Smooth muscle cell (in vitro differentiated cells): ENCODE results near the gene CYBC1. TPM values are rescaled to one million over a fixed set of nuclear protein-coding genes. Genes with fewer than 3 reads are reported as not detected.

Source experiments
- DNase-seq: peaks from one replicate; lab custom pipeline; 2025; ENCODE audit not compliant: unreplicated experiment; lab: John Stamatoyannopoulos, UW
- H2AFZ ChIP-seq: fragments of 200-600 bp; sonication (generic); 2 replicates; pipeline ENCODE4 v1.6.0; 2016; ENCODE audit warnings: antibody characterized with exemption, low read depth, mild to moderate bottlenecking
- H3F3A ChIP-seq: fragments of 200-600 bp; sonication (generic); 2 replicates; pipeline ENCODE4 v1.6.0; 2017; ENCODE audit warnings: antibody characterized with exemption, low read depth
- H3K27ac ChIP-seq: fragments of 200-600 bp; sonication (generic); 2 replicates; pipeline ENCODE4 v1.5.1; 2016; ENCODE audit warnings: low read depth, mild to moderate bottlenecking
- H3K27me3 ChIP-seq: fragments of 200-600 bp; sonication (generic); 2 replicates; pipeline ENCODE4 v1.6.1; 2016; ENCODE audit warnings: low read depth, mild to moderate bottlenecking
- H3K36me3 ChIP-seq: fragments of 200-600 bp; sonication (generic); 2 replicates; pipeline ENCODE4 v1.5.1; 2016; ENCODE audit warnings: low read depth
- H3K4me1 ChIP-seq: fragments of 200-600 bp; sonication (generic); 2 replicates; pipeline ENCODE4 v1.5.1; 2016; ENCODE audit warnings: low read depth
- H3K4me2 ChIP-seq: fragments of 200-600 bp; sonication (generic); 2 replicates; pipeline ENCODE4 v1.6.0; 2016; ENCODE audit warnings: mild to moderate bottlenecking
- H3K4me3 ChIP-seq: fragments of 200-600 bp; sonication (generic); 2 replicates; pipeline ENCODE4 v1.5.1; 2016; ENCODE audit warnings: mild to moderate bottlenecking
- H3K79me2 ChIP-seq: fragments of 200-600 bp; sonication (generic); 2 replicates; pipeline ENCODE4 v1.6.0; 2016; ENCODE audit warnings: low read depth, mild to moderate bottlenecking
- H3K9ac ChIP-seq: fragments of 200-600 bp; sonication (generic); 2 replicates; pipeline ENCODE4 v1.6.0; 2016; ENCODE audit warnings: low read depth
- H3K9me3 ChIP-seq: fragments of 200-600 bp; sonication (generic); replicated peaks from 2 replicates; pipeline ENCODE4 v1.5.1; 2016; ENCODE audit warnings: low read depth
- H4K20me1 ChIP-seq: fragments of 200-600 bp; sonication (generic); 2 replicates; pipeline ENCODE4 v1.6.0; 2016; ENCODE audit warnings: low read depth
- WGBS: methylation state at CpG from one replicate; pipeline ENCODE4 v1.1.7; 2016; ENCODE audit warnings: low lambda C conversion rate; 5-methylcytosine and 5-hydroxymethylcytosine counted together
- polyA plus RNA-seq: library from polyadenylated mRNA; unstranded; fragments of >200 nt; fragmentation: Nextera tagmentation; extraction: Ambion mirVana; gene quantifications from 2 replicates; pipeline ENCODE4 v1.2.1, GENCODE V29; 2016
- total RNA-seq: library from RNA; depleted of rRNA; stranded (reverse); fragments of >200 nt; gene quantifications from 2 replicates; pipeline ENCODE4 v1.2.3, GENCODE V29; 2014
- TF ChIP-seq, protein P1 (sequence below): fragments of 200-600 bp; sonication (generic); IDR thresholded peaks from 2 replicates; pipeline ENCODE4 v1.5.1; 2017; ENCODE audit warnings: borderline replicate concordance, mild to moderate bottlenecking, antibody characterized with exemption; ENCODE audit not compliant: insufficient read depth, poor library complexity, severe bottlenecking

CYBC1 gene
- total and polyA plus RNA-seq, 2 experiments from 2014 or later: 23.3 to 65.8 TPM

DNA sequence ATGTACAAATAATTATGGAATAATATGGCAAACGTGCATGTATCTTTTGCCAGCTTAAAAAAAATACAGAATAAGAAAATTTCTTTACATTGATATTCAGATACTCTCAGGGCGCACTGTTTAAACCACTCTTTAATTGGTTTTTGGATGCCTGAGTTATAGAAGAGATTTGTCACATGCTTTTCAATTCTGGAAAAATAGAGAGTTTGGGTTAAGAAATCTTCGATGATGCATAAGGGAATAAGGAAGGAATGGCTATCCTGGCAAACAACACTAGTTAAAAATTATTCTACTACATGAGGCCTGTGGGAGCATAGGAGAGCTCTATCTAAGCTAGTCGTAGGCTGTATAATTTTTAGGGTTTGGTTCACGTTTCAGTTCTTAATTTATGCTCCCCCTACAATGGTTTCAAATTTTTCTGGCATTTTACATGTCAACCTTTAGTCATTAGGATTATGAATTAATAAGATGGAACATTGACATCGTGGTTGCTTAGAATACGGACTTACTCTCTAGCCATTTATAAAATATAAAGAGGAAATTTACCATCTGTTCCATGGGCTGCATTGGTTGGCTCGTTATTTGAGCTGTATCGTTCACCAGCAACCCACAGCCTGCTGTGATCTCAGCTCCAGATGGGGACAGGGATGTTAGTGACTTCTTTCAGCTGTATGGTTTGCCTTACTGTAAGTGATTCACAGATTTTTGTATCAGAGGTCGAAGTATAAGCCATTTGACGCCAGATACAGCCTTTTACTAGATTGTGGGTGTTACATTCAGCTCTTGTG lies 23.9 kb upstream of the CYBC1 start:
- no peak for DNase-seq
- Histone ChIP-seq H3F3A (no peaks in the 10 kb centered on the region), H3K79me2 (no peaks in the 10 kb centered on the region), H3K27me3 (no peaks in the 10 kb centered on the region), H3K36me3 (peaks cover 8% of the 10 kb centered on the region), H3K9ac (no peak overlapping the region), H3K4me3 (no peak overlapping the region), H3K9me3 (no peaks in the 10 kb centered on the region), H3K4me2 (no peak overlapping the region), H2AFZ (no peak overlapping the region), H3K4me1 (no peaks in the 10 kb centered on the region), H4K20me1 (peaks cover 30% of the 10 kb centered on the region), H3K27ac (no peak overlapping the region)
- TF ChIP-seq, protein P1, sequence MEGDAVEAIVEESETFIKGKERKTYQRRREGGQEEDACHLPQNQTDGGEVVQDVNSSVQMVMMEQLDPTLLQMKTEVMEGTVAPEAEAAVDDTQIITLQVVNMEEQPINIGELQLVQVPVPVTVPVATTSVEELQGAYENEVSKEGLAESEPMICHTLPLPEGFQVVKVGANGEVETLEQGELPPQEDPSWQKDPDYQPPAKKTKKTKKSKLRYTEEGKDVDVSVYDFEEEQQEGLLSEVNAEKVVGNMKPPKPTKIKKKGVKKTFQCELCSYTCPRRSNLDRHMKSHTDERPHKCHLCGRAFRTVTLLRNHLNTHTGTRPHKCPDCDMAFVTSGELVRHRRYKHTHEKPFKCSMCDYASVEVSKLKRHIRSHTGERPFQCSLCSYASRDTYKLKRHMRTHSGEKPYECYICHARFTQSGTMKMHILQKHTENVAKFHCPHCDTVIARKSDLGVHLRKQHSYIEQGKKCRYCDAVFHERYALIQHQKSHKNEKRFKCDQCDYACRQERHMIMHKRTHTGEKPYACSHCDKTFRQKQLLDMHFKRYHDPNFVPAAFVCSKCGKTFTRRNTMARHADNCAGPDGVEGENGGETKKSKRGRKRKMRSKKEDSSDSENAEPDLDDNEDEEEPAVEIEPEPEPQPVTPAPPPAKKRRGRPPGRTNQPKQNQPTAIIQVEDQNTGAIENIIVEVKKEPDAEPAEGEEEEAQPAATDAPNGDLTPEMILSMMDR: no peak
- 96% methylated on average over 11 of the region's 11 CpGs for WGBS

DNA sequence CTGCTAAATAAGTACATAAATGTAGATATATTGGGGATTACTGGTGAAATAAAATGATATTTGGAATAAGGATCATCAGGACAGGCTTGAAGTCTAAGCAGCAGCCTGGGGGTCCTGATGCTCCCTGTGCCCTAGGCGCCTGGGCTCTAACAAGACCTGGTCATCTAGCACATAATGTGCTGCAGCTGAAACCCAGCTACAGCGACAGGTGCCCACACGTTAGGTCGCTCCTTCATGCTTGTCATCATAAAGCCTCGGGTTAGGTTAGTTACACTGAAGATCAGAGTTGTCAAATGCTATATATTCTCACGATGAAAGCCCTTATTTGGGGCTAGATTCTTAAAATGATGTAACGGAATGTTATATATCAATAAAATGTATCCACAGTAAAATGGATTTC lies 19.5 kb upstream of the CYBC1 start:
- Histone ChIP-seq H3K4me1 (no peaks in the 10 kb centered on the region), H3K4me3 (no peak overlapping the region), H2AFZ (no peak overlapping the region), H3K9ac (no peak overlapping the region), H3K4me2 (no peak overlapping the region), H3F3A (no peaks in the 10 kb centered on the region), H3K27me3 (no peaks in the 10 kb centered on the region), H4K20me1 (peaks cover 26% of the 10 kb centered on the region), H3K79me2 (no peaks in the 10 kb centered on the region), H3K27ac (no peak overlapping the region), H3K36me3 (peaks cover 8% of the 10 kb centered on the region), H3K9me3 (no peaks in the 10 kb centered on the region)
- whole genome bisulfite sequencing: 97% methylated on average over 7 of the region's 7 CpGs
- TF ChIP-seq, protein P1: no peak
- no peak for DNase-seq

DNA sequence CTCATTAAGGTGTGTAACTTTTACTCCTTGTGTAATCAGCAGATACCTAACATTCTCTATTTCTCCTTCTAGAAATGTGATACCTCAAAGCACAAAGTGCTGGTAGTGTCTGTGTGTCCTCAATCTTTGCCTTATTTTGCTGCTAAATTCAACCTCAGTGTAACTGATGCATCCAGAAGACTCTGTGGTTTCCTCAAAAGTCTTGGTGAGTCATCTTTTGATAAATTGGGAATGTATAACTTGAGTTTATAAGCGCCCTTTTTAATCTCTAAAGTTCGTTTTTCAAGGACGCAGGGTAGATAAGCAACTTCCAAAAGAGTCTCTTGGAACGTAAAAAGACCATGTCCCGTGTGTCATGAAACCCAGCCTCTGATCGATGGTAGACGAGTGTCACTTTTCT lies 18.1 kb upstream of the CYBC1 start:
- Histone ChIP-seq H3K9me3 (no peaks in the 10 kb centered on the region), H3K4me3 (no peak overlapping the region), H4K20me1 (peaks cover 15% of the 10 kb centered on the region), H3F3A (no peaks in the 10 kb centered on the region), H3K36me3 (peaks cover 7% of the 10 kb centered on the region), H3K27ac (no peak overlapping the region), H3K4me2 (no peak overlapping the region), H3K4me1 (no peaks in the 10 kb centered on the region), H3K79me2 (no peaks in the 10 kb centered on the region), H3K27me3 (no peaks in the 10 kb centered on the region), H3K9ac (no peak overlapping the region), H2AFZ (no peak overlapping the region)
- 56% methylated on average over 7 of the region's 7 CpGs for WGBS
- TF ChIP-seq, protein P1: no peak
- no peak for DNase-seq
